Ovary (tissue), 3 donors: ENCODE data around the gene EIF4G3.
"Not testable (repeated sequence)": the region's sequence is repeated elsewhere in the genome, so short reads cannot be mapped to it uniquely, and the experiment has no call there.

Experiments
- CTCF ChIP-seq, 3 donors: fragments of 450-650 bp in 2 of 3; fragments of 200-600 bp in 1 of 3; IDR thresholded peaks; one replicate each; pipeline versions ENCODE4 v1.5.1 to v1.8.0; 2016 to 2022; ENCODE audit warnings: antibody characterized with exemption in 3 of 3, mild to moderate bottlenecking in 1 of 3
- POLR2A ChIP-seq: fragments of 450-650 bp; IDR thresholded peaks from one replicate; pipeline ENCODE4 v1.6.1; 2017; ENCODE audit warnings: antibody characterized with exemption, mild to moderate bottlenecking, moderate library complexity
- donor health status: DM: no; HTN: no; CAD: no.

GRCh38 chr1:21178271-21178670, 1.6 kb upstream of the EIF4G3 start:
- not testable (repeated sequence) for TF ChIP-seq CTCF (IDR thresholded peaks at IDR 0.05); POLR2A
